BLaER1 treated with 17β-estradiol and CSF1 and Interleukin-3, amounts not matched to agents 10 nM and 100 nM (cell line): ENCODE results near the gene DGAT2.
"Not testable (repeated sequence)": the region's sequence is repeated elsewhere in the genome, so short reads cannot be mapped to it uniquely, and the experiment has no call there.

Experiments
- H3K27ac ChIP-seq, 11 experiments: shearing (Covaris generic); formaldehyde crosslinking; 2 replicates each; pipeline ENCODE4 v1.8.1; 2022
- H3K27me3 ChIP-seq, 11 experiments: shearing (Covaris generic); formaldehyde crosslinking; 2 replicates each; pipeline ENCODE4 v1.8.1; 2022
- H3K36me3 ChIP-seq, 11 experiments: shearing (Covaris generic); formaldehyde crosslinking; 2 replicates each; pipeline ENCODE4 v1.8.1; 2022
- H3K4me1 ChIP-seq, 10 experiments: shearing (Covaris generic); formaldehyde crosslinking; 2 replicates each; pipeline ENCODE4 v1.8.1; 2022
- H3K4me2 ChIP-seq, 11 experiments: shearing (Covaris generic); formaldehyde crosslinking; 2 replicates each; pipeline ENCODE4 v1.8.1; 2022
- H3K4me3 ChIP-seq, 10 experiments: shearing (Covaris generic); formaldehyde crosslinking; 2 replicates each; pipeline ENCODE4 v1.8.1; 2022
- H3K9ac ChIP-seq, 11 experiments: shearing (Covaris generic); formaldehyde crosslinking; 2 replicates each; pipeline ENCODE4 v1.8.1; 2022
- H3K9me3 ChIP-seq, 11 experiments: shearing (Covaris generic); formaldehyde crosslinking; replicated peaks in 1 of 11; 2 replicates each; pipeline ENCODE4 v1.8.1; 2022
- H4K20me1 ChIP-seq, 11 experiments: shearing (Covaris generic); formaldehyde crosslinking; 2 replicates each; pipeline ENCODE4 v1.8.1; 2022
- Cebpa-rat ChIP-seq, 11 experiments: shearing (Covaris generic); IDR thresholded peaks; 2 replicates each; pipeline ENCODE4 v1.8.1; 2022

Gene DGAT2

DNA sequence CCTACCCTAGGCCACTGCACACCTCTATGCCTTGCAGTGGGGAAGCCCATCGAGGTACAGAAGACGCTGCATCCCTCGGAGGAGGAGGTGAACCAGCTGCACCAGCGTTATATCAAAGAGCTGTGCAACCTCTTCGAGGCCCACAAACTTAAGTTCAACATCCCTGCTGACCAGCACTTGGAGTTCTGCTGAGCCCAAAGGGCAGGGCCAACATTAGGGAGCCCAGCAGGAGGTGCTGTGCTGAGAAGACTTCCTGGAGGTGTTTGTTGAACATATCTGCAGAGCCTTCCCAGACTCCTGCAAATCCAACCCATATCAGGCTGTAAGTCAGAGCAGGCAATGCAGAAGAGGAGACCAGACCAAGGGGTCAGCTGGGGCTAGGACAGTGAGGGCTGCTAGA is 37.5 kb upstream of the DGAT2 start:
- H3K4me2 ChIP-seq, result no peak overlapping the region
- H3K9ac ChIP-seq, result no peak overlapping the region
- H3K4me3 ChIP-seq, result no peak overlapping the region
- no peak for TF ChIP-seq Cebpa-rat (IDR thresholded peaks at IDR 0.05)
- no peaks in the 10 kb centered on the region for H3K36me3 ChIP-seq
- H3K9me3 ChIP-seq, result no peaks in the 10 kb centered on the region
- no peaks in the 10 kb centered on the region for H3K27me3 ChIP-seq
- H4K20me1 ChIP-seq, result no peaks in the 10 kb centered on the region
- H3K4me1 ChIP-seq, result peaks cover 16 to 24% (median 21%) of the 10 kb centered on the region in 10 experiments
- H3K27ac ChIP-seq, result no peak overlapping the region

- Histone ChIP-seq H4K20me1 (no peaks in the 10 kb centered on the region), H3K27ac (no peak overlapping the region), H3K27me3 (no peaks in the 10 kb centered on the region), H3K4me3 (no peak overlapping the region), H3K9ac (no peak overlapping the region), H3K9me3 (no peaks in the 10 kb centered on the region), H3K36me3 (no peaks in the 10 kb centered on the region), H3K4me1 (peaks cover 16 to 24% (median 21%) of the 10 kb centered on the region in 10 experiments), H3K4me2 (peak overlapping the region in 8 of 11 experiments; percentile 4 to 66 (median 30); a peak in 4 of 22 replicates)
- TF ChIP-seq Cebpa-rat (IDR thresholded peaks at IDR 0.05), result no peak
Observed at GRCh38 chr11:75733071-75733430, 35.5 kb upstream of the DGAT2 start.

GRCh38 chr11:75733431-75734107 is 35.0 kb upstream of the DGAT2 start:
- no peaks in the 10 kb centered on the region for H3K9me3 ChIP-seq

GRCh38 chr11:75734491-75735180 is 33.9 kb upstream of the DGAT2 start:
- Histone ChIP-seq H4K20me1 (no peaks in the 10 kb centered on the region), H3K4me1 (peaks cover 16 to 24% (median 21%) of the 10 kb centered on the region in 10 experiments), H3K36me3 (no peaks in the 10 kb centered on the region), H3K27ac (no peak overlapping the region), H3K4me2 (peak overlapping the region; percentile 3 to 74 (median 60); a peak in 21 of 22 replicates), H3K4me3 (no peak overlapping the region), H3K27me3 (no peaks in the 10 kb centered on the region), H3K9me3 (no peaks in the 10 kb centered on the region), H3K9ac (no peak overlapping the region)
- TF ChIP-seq Cebpa-rat (IDR thresholded peaks at IDR 0.05), result no peak

More at GRCh38 chr11:75733431-75734107, 35.0 kb upstream of the DGAT2 start:
- Histone ChIP-seq H3K4me1 (peaks cover 16 to 24% (median 21%) of the 10 kb centered on the region in 10 experiments), H4K20me1 (no peaks in the 10 kb centered on the region), H3K27ac (no peak overlapping the region), H3K4me3 (no peak overlapping the region), H3K27me3 (no peaks in the 10 kb centered on the region), H3K9ac (no peak overlapping the region), H3K4me2 (peak overlapping the region; percentile 4 to 74 (median 53); a peak in 11 of 22 replicates), H3K36me3 (no peaks in the 10 kb centered on the region)
- TF ChIP-seq Cebpa-rat (IDR thresholded peaks at IDR 0.05), result no peak

DNA sequence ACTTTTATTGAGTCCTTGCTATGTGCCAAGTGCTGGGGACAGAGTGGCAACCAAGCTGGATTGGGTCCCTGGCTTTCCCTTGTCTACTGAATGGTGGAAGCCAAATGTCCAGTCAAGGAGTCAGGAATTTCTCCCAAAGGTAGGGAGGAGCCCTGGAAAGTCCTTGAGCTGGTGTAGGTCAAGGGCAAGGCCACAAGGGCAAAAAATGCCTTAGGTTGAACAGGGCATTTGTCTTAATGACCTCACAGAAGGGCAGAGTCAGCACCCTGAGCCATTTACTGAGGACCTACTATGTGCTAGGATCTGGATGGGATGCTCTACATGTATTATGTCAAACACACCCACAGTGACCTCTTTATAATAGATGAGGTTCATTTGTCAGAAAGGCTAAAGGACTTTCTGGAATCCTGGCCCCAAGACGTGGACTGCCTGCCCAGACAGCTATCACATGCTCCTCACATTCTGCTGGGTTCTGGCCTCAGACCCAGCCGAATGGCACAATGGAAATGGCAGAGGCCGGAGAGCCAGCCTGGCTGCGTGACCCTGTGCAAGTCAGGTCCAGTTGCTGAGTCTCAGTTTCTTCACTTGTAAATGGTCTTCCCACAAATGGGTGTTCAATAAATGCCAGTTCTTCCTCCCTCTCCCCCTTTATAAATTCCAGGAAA is 33.3 kb upstream of the DGAT2 start:
- TF ChIP-seq Cebpa-rat (IDR thresholded peaks at IDR 0.05), result no peak
- no peaks in the 10 kb centered on the region for H4K20me1 ChIP-seq
- H3K4me3 ChIP-seq, result no peak overlapping the region
- H3K9me3 ChIP-seq, result no peaks in the 10 kb centered on the region
- no peak overlapping the region for H3K27ac ChIP-seq
- H3K27me3 ChIP-seq, result no peaks in the 10 kb centered on the region
- H3K9ac ChIP-seq, result no peak overlapping the region
- peaks cover 16 to 24% (median 21%) of the 10 kb centered on the region in 10 experiments for H3K4me1 ChIP-seq
- H3K36me3 ChIP-seq, result no peaks in the 10 kb centered on the region
- H3K4me2 ChIP-seq, result peak overlapping the region; percentile 3 to 74 (median 60); a peak in 18 of 22 replicates

DNA sequence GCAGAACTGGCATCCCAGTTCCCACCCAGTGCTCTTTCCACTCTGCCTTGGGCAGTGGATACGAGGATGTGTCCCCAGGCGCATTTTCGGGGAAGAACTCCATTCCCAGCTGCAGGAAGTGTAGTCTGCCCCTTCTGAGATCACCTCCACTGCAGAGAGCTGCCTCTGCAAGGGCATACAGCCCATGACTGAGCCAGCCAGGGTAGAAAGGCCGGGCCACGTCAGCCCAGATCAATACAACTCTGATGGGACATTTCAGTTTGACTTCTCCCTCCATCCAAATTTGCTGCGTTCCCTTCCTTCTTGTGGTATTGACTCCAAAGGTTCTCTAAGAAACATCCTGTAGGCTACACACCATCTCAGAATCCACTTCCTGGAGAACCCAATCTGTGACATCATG is 31.3 kb upstream of the DGAT2 start:
- Histone ChIP-seq H3K9me3 (no peaks in the 10 kb centered on the region), H3K36me3 (no peaks in the 10 kb centered on the region), H3K4me1 (peaks cover 16 to 24% (median 21%) of the 10 kb centered on the region in 10 experiments), H4K20me1 (no peaks in the 10 kb centered on the region), H3K4me3 (no peak overlapping the region), H3K27ac (no peak overlapping the region), H3K9ac (no peak overlapping the region), H3K27me3 (no peaks in the 10 kb centered on the region), H3K4me2 (no peak overlapping the region)
- TF ChIP-seq Cebpa-rat (IDR thresholded peaks at IDR 0.05), result no peak

DNA sequence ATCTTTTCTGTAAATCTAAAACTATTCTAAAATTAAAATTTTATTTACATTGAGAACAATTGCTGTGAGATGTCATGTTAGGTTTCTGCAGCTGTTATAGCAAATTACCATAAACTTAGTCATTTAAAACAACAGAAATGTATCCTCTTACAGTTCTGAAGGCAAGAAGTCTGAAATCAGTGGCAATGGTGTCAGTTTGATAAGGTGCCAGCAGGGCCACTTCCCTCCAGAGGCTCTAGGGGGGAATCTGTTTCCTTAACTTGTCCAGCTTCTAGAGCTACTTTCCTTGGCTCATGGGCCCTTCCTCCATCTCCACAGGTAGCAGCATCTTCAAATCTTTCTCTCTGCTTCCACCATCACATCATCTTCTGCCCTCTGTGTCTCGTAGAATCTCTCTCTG is 27.9 kb upstream of the DGAT2 start:
- Histone ChIP-seq H3K9ac (no peak overlapping the region), H3K4me1 (no peaks in the 10 kb centered on the region), H3K4me2 (no peak overlapping the region), H4K20me1 (no peaks in the 10 kb centered on the region), H3K36me3 (no peaks in the 10 kb centered on the region), H3K27me3 (no peaks in the 10 kb centered on the region), H3K27ac (no peak overlapping the region), H3K4me3 (no peak overlapping the region), H3K9me3 (no peaks in the 10 kb centered on the region)
- no peak for TF ChIP-seq Cebpa-rat (IDR thresholded peaks at IDR 0.05)

DNA sequence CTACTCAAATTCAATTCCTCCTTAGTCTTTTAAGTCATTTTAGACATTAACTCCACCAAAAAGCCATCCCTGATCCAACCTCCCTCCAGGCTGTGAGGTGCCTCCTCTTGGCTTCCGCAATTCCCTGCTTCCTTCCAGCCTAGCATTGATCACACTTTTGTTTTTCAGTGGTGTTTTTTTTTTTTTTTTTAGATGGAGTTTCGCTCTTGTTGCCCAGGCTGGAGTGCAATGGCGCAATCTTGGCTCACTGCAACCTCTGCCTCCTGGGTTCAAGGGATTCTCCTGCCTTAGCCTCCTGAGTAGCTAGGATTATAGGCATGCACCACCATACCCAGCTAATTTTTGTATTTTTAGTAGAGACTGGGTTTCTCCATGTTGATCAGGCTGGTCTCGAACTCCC is 25.4 kb upstream of the DGAT2 start:
- H3K4me3 ChIP-seq, H3K36me3 ChIP-seq, H3K4me1 ChIP-seq, H3K27me3 ChIP-seq, H3K27ac ChIP-seq, H4K20me1 ChIP-seq, H3K9ac ChIP-seq, H3K4me2 ChIP-seq: not testable (repeated sequence)
- H3K9me3 ChIP-seq, result peaks cover 0 to 12% (median 7%) of the 10 kb centered on the region in 11 experiments; a peak in 6 of 22 replicates

GRCh38 chr11:75743711-75744563 is 24.6 kb upstream of the DGAT2 start:
- Histone ChIP-seq H3K36me3 (no peaks in the 10 kb centered on the region), H3K4me1 (peaks cover 0 to 4% (median 0%) of the 10 kb centered on the region in 10 experiments; a peak in 1 of 20 replicates), H3K4me2 (no peak overlapping the region), H3K9me3 (peaks cover 0 to 12% (median 7%) of the 10 kb centered on the region in 11 experiments; a peak in 6 of 22 replicates), H3K27me3 (no peaks in the 10 kb centered on the region), H3K27ac (no peak overlapping the region), H3K4me3 (no peak overlapping the region), H4K20me1 (no peaks in the 10 kb centered on the region), H3K9ac (no peak overlapping the region)
- no peak for TF ChIP-seq Cebpa-rat (IDR thresholded peaks at IDR 0.05)
